Right lobe of liver (tissue), 4 donors: ENCODE measurements around the gene ST8SIA5.

Source experiments
- CTCF ChIP-seq, 4 donors: fragments of 200-600 bp in 3 of 4; fragments of 450-650 bp in 1 of 4; IDR thresholded peaks; one replicate each; pipeline versions ENCODE4 v1.5.1 to v1.8.0; 2016 to 2022; ENCODE audit warnings: antibody characterized with exemption in 4 of 4, mild to moderate bottlenecking in 2 of 4
- POLR2A ChIP-seq: fragments of 450-650 bp; IDR thresholded peaks from one replicate; pipeline ENCODE4 v1.6.1; 2017; ENCODE audit warnings: antibody characterized with exemption, mild to moderate bottlenecking
- donor health status: DM: no; HTN: no; CAD: no.
- donor health status: DM: no; HTN: no; CAD: no.
- donor health status: DM: no; HTN: yes; CAD: no.

- no peak for TF ChIP-seq CTCF (IDR thresholded peaks at IDR 0.05)
- TF ChIP-seq POLR2A, result no peak
Observed at GRCh38 chr18:46789088-46789487, 32.2 kb upstream of the ST8SIA5 start.
